GOT3 (cell line): ENCODE data around the gene ASB17.
"Not testable (repeated sequence)": the region's sequence is repeated elsewhere in the genome, so short reads cannot be mapped to it uniquely, and the experiment has no call there.

ENCODE experiments used
- DNase-seq: peaks from one replicate; lab custom pipeline; 2025; ENCODE audit warnings: mixed read lengths; lab: John Stamatoyannopoulos, UW

Gene ASB17, protein sequence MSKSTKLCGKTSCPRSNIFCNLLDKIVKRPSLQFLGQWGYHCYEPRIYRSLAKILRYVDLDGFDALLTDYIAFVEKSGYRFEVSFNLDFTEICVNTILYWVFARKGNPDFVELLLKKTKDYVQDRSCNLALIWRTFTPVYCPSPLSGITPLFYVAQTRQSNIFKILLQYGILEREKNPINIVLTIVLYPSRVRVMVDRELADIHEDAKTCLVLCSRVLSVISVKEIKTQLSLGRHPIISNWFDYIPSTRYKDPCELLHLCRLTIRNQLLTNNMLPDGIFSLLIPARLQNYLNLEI

DNA sequence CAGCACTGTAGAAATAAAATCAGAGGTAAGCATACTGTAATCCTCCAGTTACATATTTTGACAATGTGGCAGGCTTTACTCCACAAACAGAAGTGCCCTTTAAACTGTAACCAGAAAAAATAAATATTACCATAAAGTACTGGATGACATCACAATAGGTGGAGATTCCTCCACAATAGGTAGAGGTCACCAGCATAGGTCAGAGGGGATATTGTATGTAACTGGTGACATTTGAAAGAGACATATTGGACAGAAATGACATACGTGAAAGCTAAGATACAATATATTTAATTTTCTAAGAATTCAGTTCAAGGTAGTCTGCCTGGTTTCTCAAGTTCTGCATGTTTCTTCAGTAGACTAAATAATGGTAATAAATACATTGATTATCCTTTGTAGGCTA lies at the start of gene ASB17:
Gene ASB17, minus strand, starts transcription at position 101 of the 400 bp plus-strand sequence. CDS start 113 bp downstream, outside the sequence.
- no peak for DNase-seq

DNA sequence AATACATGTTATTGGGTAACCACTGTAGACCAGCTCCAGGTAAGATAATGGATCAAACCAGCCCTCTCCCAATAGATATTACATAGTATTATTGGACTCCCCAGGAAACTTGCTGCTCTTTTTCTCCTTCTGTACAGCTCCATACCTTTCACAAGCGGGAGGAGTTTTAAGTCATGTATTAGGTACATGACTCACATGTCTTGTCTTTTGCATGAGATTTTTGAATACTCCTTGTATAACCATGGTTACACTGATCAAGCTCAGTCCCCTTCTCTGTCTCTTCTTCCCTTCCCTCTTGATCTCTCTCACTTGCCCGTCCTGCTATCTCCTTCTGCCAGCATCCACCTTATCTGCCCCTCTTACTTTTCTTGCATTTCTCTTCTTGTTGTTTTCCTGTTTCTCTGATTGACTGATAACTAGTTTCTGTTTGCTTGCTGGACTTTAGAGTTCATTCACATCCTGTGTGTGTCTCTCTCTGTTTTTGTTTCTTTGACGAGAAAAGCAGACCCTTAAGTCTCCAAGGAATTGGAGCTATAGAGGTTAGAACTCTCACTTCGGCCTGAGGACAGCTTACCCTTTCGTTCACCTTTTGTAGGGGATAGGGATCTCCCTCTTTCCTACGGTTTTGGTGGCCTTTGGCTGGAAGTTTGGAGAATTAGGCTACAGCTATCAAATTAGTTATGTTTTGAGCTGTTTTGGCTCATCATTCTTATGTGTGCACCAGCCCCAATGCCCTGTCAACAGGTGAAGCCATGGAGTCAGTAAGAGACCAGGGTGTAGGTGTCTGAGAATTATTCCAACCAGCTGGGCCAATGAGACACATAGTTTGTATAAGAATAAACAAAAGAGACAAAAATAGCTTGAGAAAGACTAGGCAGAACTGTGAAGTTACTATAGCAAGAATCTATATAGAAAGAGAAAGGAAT lies 49.0 kb upstream of the ASB17 start:
- DNase-seq: no peak

DNA sequence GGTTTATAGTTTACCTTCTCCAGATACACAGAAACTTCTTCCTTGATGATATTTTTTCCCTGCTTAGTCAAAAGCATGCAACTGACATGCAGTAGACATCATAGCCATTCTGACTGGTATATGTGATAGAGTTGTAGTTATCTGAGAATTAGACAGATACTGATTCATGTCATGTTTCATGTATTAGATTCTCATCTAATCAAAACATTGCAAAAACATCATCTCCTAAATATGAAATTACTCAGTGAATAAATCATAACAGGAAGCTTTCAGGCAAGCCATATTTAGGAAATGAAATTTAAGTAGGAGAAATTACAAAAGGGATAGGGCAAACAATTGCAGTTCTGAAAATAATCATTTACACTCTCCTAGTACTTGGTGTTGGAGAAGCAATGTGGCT lies 38.4 kb upstream of the ASB17 start:
- DNase-seq: no peak

DNA sequence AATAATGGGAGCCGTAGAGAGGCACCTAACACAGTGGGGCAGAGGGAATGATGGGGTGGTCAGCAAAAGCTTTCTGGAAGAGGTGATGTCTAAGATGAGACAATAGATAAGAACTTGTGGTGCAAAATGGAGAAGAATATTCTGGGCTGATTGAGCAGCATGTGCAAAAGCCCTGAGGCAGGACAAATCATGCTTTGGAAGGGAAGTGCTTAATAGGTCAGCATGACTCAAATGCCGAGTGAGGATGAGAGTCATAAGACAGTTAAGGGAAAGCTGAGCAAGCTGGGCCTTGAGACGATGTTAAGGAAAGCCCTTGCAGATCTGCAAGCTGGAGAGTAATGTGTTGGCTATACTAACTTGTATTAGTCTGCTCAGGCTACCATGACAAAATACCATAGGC lies 37.3 kb upstream of the ASB17 start:
- DNase-seq: no peak

DNA sequence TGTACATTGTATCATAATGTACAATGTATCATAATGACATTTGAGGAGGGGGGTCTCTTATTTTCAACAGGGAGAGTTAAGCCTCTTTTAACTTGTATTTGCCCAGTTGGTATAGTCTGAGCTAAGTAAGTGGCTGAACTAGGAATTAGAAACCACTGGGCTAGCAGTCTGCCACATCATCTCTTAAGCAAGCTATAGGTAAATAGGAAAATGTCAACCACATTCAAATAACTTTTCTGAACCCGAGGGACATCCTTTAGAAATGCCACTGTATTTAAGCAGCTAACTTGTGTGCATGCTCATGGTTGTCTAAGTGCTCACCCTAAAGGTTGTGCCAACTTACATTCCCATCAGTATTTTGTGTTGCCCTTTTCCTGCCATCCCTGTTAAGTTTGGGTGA lies 35.5 kb upstream of the ASB17 start:
- DNase-seq: no peak

DNA sequence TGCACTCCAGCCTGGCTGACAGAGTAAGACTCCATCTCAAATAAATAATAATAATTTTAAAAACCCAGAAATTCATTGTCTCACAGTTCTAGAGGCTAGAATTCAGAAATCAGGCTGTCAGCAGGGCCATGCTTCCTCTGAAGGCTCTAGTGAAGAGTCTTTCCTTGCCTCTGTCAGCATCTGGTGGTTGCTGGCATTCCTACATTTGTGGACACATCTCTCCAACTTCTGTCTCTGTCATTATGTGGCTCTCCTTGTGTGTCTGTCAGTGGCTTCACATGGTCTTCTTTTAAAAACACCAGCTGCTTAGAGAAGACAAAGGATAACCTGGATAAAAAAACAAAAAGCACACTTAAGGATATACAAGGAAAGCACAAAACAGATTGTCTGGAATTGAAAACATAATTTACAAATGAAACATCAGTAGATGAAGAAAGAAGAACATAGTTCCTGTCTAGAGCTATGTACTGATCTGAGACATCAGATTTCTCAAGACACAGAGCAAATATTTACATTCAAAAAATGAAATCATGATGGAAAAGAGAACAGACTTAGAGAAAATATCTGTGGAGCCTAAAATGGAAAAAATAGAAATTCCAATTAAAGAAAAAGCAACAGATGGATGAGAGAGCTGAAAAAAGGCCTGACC lies 32.7 kb upstream of the ASB17 start:
- DNase-seq: no peak

DNA sequence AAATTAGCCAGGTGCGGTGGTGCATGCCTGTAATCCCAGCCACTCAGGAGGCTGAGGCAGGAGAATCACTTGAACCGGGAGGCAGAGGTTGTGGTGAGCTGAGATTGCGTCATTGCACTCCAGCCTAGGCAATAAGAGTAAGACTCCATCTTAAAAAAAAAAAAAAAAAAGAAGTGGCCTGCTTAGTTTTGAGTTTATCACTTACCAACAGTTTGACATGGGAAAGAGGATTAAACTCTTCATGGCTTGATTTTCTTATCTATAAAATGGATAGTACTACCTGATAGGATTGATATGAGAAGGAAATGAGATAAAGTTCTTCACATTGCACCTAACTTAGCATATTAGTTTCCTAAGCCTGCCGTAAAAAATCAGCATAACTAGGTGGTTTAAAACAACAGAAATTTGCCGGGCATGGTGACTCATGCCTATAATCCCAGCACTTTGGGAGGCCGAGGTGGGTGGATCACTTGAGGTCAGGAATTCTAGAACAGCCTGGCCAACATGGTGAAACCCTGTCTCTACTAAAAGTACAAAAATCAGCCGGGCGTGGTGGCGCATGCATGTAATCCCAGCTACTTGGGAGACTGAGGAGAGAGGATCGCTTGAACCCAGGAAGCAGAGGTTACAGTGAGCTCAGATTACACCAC lies 32.0 kb upstream of the ASB17 start:
- DNase-seq: not testable (repeated sequence)

DNA sequence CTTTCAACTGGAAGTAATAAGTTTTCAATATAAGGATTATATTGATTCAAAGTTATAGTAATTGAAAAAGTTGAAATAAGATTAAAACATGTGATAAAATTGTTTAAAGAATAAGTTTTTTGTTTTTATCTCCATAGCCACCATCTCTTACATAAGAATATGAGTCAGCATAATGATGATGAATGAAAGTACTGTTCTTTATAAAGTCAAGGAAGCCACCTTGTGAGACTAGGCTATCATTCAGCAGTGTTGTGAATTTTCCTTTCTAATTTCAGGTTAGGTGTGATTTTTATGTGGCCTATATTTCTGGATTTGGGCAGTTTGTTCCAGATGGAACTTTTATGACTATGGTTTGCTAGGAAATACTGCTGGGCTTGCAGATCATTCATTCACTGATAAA lies 22.4 kb upstream of the ASB17 start:
- DNase-seq: no peak

DNA sequence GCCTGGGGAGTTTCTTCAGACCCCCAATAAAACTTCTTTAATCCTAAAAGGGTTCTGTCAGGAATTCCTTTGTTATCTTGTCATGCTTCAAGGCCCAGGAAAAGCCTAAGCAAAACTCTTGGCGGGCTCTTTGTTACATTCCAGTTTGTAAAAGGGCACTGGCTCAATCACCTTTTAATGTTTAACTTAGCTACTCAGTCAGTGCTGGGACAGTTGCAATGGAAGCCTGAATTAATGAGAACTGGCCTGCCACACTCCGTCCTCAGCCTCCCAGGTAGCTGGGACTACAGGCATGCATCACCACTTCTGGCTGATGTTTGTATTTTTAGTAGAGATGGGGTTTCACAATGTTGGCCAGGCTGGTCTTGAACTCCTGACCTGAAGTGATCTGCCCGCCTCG lies 21.3 kb upstream of the ASB17 start:
- DNase-seq: no peak

DNA sequence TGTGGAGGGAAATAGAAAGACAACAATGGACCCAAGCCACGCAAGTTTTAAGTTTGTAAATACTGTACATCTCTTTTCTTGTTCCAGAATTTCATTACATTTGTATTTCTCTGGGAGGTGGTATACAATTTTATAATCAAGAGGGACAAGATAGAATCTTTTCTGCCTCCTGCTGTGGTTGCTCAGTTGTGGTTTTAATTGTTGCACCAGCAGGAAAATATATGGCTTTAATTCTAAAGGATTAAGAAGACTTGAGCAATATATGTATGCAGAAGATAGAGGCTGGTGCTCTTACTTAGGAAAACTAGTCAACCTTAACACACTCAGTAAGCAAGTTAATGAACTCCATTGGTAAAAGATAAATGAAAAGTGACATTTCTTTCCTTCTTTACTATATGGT lies 19.8 kb upstream of the ASB17 start:
- DNase-seq: no peak

DNA sequence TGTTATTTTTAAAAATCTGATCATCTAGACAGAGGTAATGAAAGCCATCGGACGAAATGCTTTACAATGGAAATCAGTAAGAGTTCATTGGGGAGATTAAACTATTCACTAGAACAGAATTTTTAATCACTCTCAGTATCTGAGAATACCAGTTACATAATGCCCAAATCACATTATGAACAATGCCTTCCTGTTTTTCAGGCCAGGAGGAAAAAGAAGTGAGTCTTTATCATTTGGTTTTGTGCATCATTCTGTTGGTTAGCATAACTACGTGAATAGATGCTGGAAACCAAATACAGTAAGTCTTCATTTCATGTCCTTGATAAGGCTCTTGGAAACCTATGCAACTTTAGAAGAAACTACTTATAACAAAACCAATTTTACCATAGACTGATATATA lies 18.0 kb upstream of the ASB17 start:
- DNase-seq: no peak

DNA sequence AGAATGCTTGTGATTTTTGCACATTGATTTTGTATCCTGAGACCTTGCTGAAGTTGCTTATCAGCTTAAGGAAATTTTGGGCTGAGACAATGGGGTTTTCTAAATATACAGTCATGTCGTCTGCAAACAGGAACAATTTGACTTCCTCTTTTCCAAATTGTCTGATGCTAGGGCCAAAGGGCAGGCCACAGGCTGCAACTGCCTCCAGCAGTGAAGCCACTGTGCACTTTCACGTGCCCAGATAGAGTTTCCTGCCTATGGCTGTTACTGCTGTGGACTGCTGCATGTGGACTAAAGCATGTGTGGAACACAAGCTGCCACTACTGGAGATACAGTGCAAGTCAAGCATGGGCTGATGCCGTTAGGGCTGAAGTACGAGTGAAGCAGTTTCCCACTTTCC lies 10.8 kb upstream of the ASB17 start:
- DNase-seq: not testable (repeated sequence)

DNA sequence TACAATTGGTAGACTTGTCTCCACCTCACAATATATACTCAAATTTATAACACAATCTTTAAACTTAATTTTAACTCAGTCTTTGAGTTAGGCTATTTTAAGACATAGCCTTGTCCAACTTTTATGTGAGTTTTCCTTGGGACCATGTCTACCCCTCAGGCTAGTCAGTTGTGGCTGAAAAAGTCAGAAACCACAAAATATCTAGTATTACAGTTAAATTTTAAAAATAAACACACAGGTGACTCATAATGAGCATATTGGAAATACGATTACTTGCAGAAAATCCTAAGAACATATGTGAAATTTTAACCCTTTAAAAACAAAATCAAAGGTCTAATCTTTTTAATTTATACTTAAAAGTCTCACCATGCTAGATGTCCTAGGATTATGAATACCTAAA lies 4.8 kb upstream of the ASB17 start:
- no peak for DNase-seq

DNA sequence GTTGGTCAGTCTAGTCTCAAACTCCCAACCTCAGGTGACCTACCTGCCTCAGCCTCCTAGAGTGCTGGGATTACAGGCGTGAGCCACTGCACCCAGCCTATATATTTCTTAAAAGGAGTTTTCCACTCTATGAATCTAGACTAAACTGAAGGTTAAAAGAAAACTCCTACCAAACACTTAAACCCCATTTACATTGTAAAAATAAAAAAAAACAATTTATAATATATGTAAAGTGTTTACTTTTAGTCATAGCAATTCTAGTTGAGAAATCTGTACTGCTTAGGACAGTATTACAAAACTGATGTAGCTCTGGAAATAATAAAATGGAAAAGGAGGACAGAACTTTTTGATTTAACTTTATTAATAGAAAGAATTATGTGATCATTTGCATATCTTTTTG lies 9.5 kb downstream of the ASB17 start:
- no peak for DNase-seq

DNA sequence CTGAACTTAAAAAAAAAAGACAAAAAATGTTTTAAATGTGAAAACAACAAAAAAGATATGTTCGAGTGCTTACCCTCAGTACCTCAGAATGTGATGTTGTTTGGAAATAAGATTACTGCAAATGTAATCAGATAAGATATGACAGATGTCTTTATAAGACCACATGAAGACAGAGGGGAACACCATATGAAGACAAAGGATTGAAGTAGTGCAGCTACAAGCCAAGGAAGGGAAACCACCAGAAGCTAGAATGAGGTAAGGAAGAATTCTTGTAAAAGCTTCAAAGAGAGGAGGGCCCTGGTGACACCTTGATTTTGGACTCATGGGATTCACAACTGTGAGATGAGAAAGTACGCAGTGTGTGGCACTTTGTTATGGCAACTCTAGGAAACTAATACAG lies 15.4 kb downstream of the ASB17 start:
- no peak for DNase-seq

DNA sequence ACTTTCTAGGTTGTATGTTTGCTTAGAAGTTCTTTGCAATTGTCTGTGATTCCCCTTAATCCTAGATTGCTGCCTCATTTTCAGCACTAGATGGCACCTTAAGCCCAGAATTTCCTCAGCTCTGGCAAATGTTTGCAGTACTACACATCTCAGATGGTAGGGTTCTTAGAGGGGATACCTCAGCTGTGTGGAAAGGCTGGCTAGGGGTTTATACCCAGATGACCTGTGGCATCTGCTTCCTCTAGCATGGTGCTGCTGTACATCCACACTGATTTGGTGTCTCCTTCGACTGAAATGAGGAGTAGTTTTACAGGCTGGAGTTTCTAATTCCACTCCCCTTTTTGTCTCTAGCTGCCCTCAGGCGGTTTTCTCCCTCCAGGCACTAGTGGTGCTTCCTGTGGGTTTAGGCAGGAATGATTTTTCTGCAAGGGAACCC lies 23.5 kb downstream of the ASB17 start:
- DNase-seq: no peak

DNA sequence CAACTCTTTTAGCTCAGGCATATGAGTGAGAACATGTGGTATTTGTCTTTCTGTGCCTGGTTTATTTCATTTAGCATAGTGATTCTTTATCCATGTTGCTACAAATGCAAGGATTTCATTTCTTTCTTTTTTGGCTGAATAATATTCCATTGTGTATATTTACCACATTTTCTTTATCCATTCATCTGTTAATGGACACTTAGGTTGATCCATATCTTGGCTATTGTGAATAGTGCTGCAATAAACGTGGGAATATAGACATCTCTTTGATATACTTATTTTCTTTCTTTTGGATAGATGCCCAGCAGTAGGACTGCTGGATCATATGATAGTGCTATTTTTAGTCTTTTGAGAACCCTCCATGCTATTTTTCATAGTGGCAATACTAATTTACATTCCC lies 30.8 kb downstream of the ASB17 start:
- DNase-seq: no peak

DNA sequence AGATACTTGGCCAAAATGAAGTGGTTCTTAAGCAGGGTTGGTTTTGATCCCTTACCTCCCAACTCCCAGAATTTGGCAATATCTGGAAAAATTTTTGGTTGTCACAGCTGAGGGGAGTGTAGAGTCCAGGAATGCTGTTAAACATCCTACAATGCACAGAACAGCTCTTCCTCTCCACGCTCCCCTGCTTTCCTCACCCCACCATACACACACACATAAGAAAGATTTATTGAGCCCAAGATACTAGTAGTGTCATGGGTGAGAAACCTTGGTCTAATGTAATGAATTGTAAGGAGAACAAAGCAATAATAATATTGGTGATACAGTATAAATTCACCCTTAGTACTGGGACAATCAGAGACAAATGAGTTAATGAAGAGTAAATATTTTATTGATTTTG lies 47.8 kb downstream of the ASB17 start:
- no peak for DNase-seq

DNA sequence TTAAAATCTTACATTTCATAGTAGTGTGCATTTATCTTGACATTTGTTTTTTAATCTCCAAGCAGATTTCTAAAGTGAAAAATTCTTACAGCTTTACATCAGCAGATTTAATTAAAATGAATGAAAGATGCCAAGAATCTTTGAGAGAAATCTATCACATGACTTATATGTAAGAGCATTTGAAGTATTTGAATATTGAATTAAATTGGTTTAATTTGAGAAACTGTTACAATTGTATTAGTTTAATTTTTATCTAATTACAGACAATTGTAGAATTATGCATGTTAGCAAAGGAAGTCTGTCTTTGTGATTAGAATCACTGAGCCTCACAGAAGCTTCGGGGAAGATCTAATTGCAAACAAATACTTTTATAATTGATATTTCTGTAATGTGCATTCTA lies 52.2 kb downstream of the ASB17 start:
- DNase-seq: no peak

DNA sequence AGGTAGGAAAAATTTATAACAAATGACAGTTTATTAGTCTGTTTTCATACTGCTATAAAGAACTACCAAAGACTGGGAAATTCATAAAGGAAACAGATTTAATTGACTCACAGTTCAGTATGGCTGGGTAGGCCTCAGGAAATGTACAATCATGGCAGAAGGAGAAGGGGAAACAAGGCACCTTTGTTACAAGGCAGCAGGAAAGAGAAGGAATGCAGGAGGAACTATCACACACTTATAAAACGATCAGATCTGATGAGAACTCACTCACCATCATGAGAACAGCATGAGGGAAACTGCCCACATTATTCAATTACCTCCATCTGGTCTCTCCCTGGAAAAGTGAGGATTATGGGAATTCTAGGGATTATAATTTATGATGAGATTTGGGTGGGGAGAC lies 61.3 kb downstream of the ASB17 start:
- no peak for DNase-seq
